Mammary epithelial cell (primary cell): Measurements from ENCODE around the gene TAS1R2.
"Not testable (repeated sequence)": the region's sequence is repeated elsewhere in the genome, so short reads cannot be mapped to it uniquely, and the experiment has no call there.

Source experiments
- EZH2 ChIP-seq: IDR thresholded peaks from 2 replicates; pipeline ENCODE4 v1.6.1; 2012; ENCODE audit warnings: low read length, inconsistent platforms, borderline replicate concordance
- TF ChIP-seq, protein P1 (sequence below), 2 donors: IDR thresholded peaks in 1 of 2; conservative IDR thresholded peaks in 1 of 2; 2 replicates each; pipeline ENCODE4 v1.5.1; 2011 to 2012; ENCODE audit warnings: inconsistent platforms in 2 of 2, low read length in 2 of 2, mild to moderate bottlenecking in 2 of 2, control low read depth in 1 of 2, low read depth in 1 of 2; ENCODE audit not compliant: insufficient read depth in 1 of 2; ENCODE audit errors: extremely low read depth in 1 of 2

GRCh38 chr1:18891858-18892257, 32.4 kb upstream of the TAS1R2 start:
- TF ChIP-seq, protein P1, sequence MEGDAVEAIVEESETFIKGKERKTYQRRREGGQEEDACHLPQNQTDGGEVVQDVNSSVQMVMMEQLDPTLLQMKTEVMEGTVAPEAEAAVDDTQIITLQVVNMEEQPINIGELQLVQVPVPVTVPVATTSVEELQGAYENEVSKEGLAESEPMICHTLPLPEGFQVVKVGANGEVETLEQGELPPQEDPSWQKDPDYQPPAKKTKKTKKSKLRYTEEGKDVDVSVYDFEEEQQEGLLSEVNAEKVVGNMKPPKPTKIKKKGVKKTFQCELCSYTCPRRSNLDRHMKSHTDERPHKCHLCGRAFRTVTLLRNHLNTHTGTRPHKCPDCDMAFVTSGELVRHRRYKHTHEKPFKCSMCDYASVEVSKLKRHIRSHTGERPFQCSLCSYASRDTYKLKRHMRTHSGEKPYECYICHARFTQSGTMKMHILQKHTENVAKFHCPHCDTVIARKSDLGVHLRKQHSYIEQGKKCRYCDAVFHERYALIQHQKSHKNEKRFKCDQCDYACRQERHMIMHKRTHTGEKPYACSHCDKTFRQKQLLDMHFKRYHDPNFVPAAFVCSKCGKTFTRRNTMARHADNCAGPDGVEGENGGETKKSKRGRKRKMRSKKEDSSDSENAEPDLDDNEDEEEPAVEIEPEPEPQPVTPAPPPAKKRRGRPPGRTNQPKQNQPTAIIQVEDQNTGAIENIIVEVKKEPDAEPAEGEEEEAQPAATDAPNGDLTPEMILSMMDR (conservative IDR thresholded peaks at IDR 0.05 in 1 of 2, IDR thresholded peaks at IDR 0.05 in 1 of 2; ENCODE audit: extremely low read depth in 1 of 2, insufficient read depth in 1 of 2, low read depth in 1 of 2, low read length in 2 of 2) = not testable (repeated sequence)
- not testable (repeated sequence) for TF ChIP-seq EZH2
